K562 (cell line): Measurements from ENCODE around the gene CLEC4M. TPM values are rescaled to one million over a fixed set of nuclear protein-coding genes. Genes with fewer than 3 reads are reported as not detected.

Experiments used
- CEBPG ChIP-seq, 3 experiments: fragments of 200-800 bp in 1 of 3; sonication (Bioruptor generic) in 1 of 3; sonication (generic) in 1 of 3; formaldehyde crosslinking in 1 of 3; IDR thresholded peaks in 2 of 3; conservative IDR thresholded peaks in 1 of 3; 2 replicates each; pipeline versions ENCODE4 v1.6.1 to v1.8.0; 2016 to 2022; ENCODE audit warnings: missing compliant biosample characterization in 2 of 3, missing genetic modification characterization in 2 of 3, mild to moderate bottlenecking in 1 of 3, missing genetic modification reagents in 1 of 3
- HDGF ChIP-seq: fragments of 450-650 bp; IDR thresholded peaks from 2 replicates; pipeline ENCODE4 v1.6.1; 2016
- SMARCA5 ChIP-seq: fragments of 450-650 bp; IDR thresholded peaks from 2 replicates; pipeline ENCODE4 v1.6.1; 2016
- ZNF197 ChIP-seq: fragments of 200-800 bp; sonication (Bioruptor generic); IDR thresholded peaks from 2 replicates; pipeline ENCODE4 v1.6.1; 2016; ENCODE audit warnings: low read depth, missing genetic modification characterization, missing compliant biosample characterization
- polyA plus RNA-seq, 8 experiments: library from polyadenylated mRNA; depleted of rRNA in 4 of 8; stranded (reverse) in 5 of 8; unstranded in 3 of 8; fragments of >200 nt; fragmentation: Nextera tagmentation in 2 of 8; fragmentation: Illumina TruSeq in 1 of 8; extraction: Ambion mirVana in 2 of 8; extraction: Trizol in 1 of 8; gene quantifications; 2 replicates each; pipeline versions ENCODE4 v1.2.1 to v1.2.3, GENCODE V29; 2011 to 2014; ENCODE audit warnings: inconsistent platforms in 1 of 8, missing spikeins in 1 of 8
- total RNA-seq, 7 experiments: library from RNA; depleted of rRNA in 6 of 7; stranded (reverse); fragments of >200 nt in 6 of 7; fragmentation: Illumina TruSeq in 2 of 7; extraction: Trizol in 2 of 7; gene quantifications; 2 replicates each; pipeline versions ENCODE4 v1.2.1 to v1.2.3, GENCODE V29; 2011 to 2021; ENCODE audit warnings: low replicate concordance in 1 of 7
- TF ChIP-seq, protein P1 (sequence below): fragments of 200-600 bp; sonication (generic); IDR thresholded peaks from one replicate; pipeline ENCODE4 v1.6.1; 2012; ENCODE audit warnings: mild to moderate bottlenecking, low read depth, low read length, inconsistent platforms

CLEC4M gene
- total and polyA plus RNA-seq, 9 of the 15 experiments (the other 6 are each of a cell fraction or from before 2014, with no cell fraction given) = 0.08 to 0.18 TPM; not detected in 7

- TF ChIP-seq CEBPG (CRISPR knock-in tag; IDR thresholded peaks at IDR 0.05) (no peak), CEBPG (tag; conservative IDR thresholded peaks at IDR 0.05 in 1 of 2, IDR thresholded peaks at IDR 0.05 in 1 of 2) (peak in 1 of 2 experiments; percentile 73; a peak in 1 of 4 replicates), ZNF197 (CRISPR knock-in tag) (no peak), HDGF (no peak), SMARCA5 (no peak)
- TF ChIP-seq, protein P1, sequence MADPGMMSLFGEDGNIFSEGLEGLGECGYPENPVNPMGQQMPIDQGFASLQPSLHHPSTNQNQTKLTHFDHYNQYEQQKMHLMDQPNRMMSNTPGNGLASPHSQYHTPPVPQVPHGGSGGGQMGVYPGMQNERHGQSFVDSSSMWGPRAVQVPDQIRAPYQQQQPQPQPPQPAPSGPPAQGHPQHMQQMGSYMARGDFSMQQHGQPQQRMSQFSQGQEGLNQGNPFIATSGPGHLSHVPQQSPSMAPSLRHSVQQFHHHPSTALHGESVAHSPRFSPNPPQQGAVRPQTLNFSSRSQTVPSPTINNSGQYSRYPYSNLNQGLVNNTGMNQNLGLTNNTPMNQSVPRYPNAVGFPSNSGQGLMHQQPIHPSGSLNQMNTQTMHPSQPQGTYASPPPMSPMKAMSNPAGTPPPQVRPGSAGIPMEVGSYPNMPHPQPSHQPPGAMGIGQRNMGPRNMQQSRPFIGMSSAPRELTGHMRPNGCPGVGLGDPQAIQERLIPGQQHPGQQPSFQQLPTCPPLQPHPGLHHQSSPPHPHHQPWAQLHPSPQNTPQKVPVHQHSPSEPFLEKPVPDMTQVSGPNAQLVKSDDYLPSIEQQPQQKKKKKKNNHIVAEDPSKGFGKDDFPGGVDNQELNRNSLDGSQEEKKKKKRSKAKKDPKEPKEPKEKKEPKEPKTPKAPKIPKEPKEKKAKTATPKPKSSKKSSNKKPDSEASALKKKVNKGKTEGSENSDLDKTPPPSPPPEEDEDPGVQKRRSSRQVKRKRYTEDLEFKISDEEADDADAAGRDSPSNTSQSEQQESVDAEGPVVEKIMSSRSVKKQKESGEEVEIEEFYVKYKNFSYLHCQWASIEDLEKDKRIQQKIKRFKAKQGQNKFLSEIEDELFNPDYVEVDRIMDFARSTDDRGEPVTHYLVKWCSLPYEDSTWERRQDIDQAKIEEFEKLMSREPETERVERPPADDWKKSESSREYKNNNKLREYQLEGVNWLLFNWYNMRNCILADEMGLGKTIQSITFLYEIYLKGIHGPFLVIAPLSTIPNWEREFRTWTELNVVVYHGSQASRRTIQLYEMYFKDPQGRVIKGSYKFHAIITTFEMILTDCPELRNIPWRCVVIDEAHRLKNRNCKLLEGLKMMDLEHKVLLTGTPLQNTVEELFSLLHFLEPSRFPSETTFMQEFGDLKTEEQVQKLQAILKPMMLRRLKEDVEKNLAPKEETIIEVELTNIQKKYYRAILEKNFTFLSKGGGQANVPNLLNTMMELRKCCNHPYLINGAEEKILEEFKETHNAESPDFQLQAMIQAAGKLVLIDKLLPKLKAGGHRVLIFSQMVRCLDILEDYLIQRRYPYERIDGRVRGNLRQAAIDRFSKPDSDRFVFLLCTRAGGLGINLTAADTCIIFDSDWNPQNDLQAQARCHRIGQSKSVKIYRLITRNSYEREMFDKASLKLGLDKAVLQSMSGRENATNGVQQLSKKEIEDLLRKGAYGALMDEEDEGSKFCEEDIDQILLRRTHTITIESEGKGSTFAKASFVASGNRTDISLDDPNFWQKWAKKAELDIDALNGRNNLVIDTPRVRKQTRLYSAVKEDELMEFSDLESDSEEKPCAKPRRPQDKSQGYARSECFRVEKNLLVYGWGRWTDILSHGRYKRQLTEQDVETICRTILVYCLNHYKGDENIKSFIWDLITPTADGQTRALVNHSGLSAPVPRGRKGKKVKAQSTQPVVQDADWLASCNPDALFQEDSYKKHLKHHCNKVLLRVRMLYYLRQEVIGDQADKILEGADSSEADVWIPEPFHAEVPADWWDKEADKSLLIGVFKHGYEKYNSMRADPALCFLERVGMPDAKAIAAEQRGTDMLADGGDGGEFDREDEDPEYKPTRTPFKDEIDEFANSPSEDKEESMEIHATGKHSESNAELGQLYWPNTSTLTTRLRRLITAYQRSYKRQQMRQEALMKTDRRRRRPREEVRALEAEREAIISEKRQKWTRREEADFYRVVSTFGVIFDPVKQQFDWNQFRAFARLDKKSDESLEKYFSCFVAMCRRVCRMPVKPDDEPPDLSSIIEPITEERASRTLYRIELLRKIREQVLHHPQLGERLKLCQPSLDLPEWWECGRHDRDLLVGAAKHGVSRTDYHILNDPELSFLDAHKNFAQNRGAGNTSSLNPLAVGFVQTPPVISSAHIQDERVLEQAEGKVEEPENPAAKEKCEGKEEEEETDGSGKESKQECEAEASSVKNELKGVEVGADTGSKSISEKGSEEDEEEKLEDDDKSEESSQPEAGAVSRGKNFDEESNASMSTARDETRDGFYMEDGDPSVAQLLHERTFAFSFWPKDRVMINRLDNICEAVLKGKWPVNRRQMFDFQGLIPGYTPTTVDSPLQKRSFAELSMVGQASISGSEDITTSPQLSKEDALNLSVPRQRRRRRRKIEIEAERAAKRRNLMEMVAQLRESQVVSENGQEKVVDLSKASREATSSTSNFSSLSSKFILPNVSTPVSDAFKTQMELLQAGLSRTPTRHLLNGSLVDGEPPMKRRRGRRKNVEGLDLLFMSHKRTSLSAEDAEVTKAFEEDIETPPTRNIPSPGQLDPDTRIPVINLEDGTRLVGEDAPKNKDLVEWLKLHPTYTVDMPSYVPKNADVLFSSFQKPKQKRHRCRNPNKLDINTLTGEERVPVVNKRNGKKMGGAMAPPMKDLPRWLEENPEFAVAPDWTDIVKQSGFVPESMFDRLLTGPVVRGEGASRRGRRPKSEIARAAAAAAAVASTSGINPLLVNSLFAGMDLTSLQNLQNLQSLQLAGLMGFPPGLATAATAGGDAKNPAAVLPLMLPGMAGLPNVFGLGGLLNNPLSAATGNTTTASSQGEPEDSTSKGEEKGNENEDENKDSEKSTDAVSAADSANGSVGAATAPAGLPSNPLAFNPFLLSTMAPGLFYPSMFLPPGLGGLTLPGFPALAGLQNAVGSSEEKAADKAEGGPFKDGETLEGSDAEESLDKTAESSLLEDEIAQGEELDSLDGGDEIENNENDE = no peak
Measured at GRCh38 chr19:7772752-7773291, 9.8 kb downstream of the CLEC4M start (continued).
